Measurements from ENCODE around the gene TRAF1. TPM values are rescaled to one million over a fixed set of nuclear protein-coding genes. Genes with fewer than 3 reads are reported as not detected.

Gene TRAF1
- total RNA-seq (2022; extraction: Qiagen RNA extraction; ENCODE audit: low read depth): 3.6 to 6.8 TPM (median 4.6 TPM) in 5 replicates

GRCh38 chr9:120926397-120926928 is at the start of gene TRAF1:
Gene TRAF1, minus strand, starts transcription at chr9:120926796. Its CDS starts 721 bp downstream, at chr9:120926075.

GRCh38 chr9:120876842-120877240 is 49.8 kb downstream of the TRAF1 start, which contains the start of gene PHF19:
Gene PHF19, minus strand, starts transcription at chr9:120877188. Its CDS starts 2,447 bp downstream, at chr9:120874741.

Other genes starting within 250 kb of the TRAF1 start
- gene MEGF9, start 212.3 kb downstream of the TRAF1 start, total RNA-seq (2022; extraction: Qiagen RNA extraction; ENCODE audit: low read depth): 14.0 to 29.7 TPM (median 26.6 TPM) in 5 replicates
- 36.9 to 42.0 TPM (median 41.1 TPM) in 5 replicates for gene FBXW2, start 133.4 kb downstream of the TRAF1 start, total RNA-seq (2022; extraction: Qiagen RNA extraction; ENCODE audit: low read depth)
- gene PSMD5, start 83.9 kb downstream of the TRAF1 start, total RNA-seq (2022; extraction: Qiagen RNA extraction; ENCODE audit: low read depth): 25.4 to 33.5 TPM (median 29.2 TPM) in 5 replicates
- gene PHF19, start 49.6 kb downstream of the TRAF1 start, total RNA-seq (2022; extraction: Qiagen RNA extraction; ENCODE audit: low read depth): 87.6 to 137 TPM (median 117 TPM) in 5 replicates
- 8.3 to 15.6 TPM (median 13.0 TPM) in 5 replicates for gene C5, start 123.5 kb upstream of the TRAF1 start, total RNA-seq (2022; extraction: Qiagen RNA extraction; ENCODE audit: low read depth)
- 5.0 to 8.0 TPM (median 6.8 TPM) in 5 replicates for gene CNTRL, start 148.2 kb upstream of the TRAF1 start, total RNA-seq (2022; extraction: Qiagen RNA extraction; ENCODE audit: low read depth)

Measured in A549 treated with RU486 at 1 μM for 4 hours (cell line).